ENCODE measurements around the gene DVL3. TPM values are rescaled to one million over a fixed set of nuclear protein-coding genes. Genes with fewer than 3 reads are reported as not detected.

Gene DVL3
- total RNA-seq, 1 donor from 2014 or later, result 39.0 TPM

DNA sequence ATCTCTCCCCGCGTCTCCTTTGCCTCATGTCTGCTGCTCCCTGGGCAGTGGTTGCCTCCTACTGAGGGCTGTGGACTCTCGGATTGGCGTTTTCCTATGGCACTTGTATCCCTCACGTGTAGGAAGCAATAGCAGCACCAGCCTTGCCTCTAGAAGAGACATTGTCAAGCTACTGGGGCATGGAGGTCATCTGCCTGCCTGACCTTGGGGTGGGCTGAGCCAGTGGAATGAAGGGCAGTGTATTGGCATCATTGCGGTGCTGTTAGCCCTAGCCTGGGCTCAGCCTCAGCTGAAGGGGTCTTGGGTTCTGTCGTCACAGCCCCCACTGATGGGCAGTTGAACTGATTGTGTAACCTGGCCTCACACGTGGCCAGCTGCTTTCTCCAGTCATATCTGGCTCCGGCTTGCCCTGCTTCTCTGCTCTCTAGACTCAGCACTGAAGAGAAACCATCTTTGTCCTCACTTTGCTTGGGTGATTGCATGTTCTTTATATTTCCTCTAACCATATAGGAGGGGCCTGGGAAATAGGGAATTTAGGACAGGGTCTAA, 38.9 kb downstream of the DVL3 start:
- H3K4me1 ChIP-seq, result no peaks in the 10 kb centered on the region
- no peak overlapping the region for H3K4me3 ChIP-seq
- H3K27me3 ChIP-seq, result no peaks in the 10 kb centered on the region
- intact Hi-C loops (cut with DNase I), result no loop called here
- TF ChIP-seq POLR2A (IDR thresholded peaks at IDR 0.05) (no peak), POLR2AphosphoS5 (IDR thresholded peaks at IDR 0.05; ENCODE audit: insufficient read depth in 1 of 2, low read depth in 1 of 2) (no peak)
- TF ChIP-seq, protein P1, sequence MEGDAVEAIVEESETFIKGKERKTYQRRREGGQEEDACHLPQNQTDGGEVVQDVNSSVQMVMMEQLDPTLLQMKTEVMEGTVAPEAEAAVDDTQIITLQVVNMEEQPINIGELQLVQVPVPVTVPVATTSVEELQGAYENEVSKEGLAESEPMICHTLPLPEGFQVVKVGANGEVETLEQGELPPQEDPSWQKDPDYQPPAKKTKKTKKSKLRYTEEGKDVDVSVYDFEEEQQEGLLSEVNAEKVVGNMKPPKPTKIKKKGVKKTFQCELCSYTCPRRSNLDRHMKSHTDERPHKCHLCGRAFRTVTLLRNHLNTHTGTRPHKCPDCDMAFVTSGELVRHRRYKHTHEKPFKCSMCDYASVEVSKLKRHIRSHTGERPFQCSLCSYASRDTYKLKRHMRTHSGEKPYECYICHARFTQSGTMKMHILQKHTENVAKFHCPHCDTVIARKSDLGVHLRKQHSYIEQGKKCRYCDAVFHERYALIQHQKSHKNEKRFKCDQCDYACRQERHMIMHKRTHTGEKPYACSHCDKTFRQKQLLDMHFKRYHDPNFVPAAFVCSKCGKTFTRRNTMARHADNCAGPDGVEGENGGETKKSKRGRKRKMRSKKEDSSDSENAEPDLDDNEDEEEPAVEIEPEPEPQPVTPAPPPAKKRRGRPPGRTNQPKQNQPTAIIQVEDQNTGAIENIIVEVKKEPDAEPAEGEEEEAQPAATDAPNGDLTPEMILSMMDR (IDR thresholded peaks at IDR 0.05), result no peak
- no peak overlapping the region for H3K27ac ChIP-seq
- no peaks in the 10 kb centered on the region for H3K9me3 ChIP-seq
- no peak for DNase-seq (ENCODE audit: extremely low spot score in 2 of 2)
- H3K36me3 ChIP-seq, result peaks cover 0 to 67% of the 10 kb centered on the region in 2 donors

DNA sequence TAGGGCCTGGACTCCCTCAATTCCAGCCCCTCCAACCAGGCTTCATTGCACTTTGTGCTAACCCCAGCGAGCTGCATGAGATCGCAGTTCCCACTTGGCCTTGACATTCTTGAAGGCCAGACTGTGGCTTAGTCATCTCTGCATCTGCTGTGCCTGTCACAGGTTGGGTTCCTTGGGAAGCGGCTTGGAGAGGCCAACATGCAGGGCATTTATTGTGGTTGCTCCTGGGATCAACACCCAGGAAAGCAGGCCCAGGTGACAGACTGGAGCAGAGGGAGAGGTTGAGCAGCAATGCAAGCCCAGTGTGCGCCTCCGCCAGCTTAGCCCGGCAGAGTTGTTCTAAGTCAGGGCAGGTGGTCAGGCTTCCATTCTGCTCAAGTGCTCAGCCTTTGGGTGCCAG, 41.4 kb downstream of the DVL3 start:
- no peak overlapping the region for H3K4me3 ChIP-seq
- H3K36me3 ChIP-seq, result peaks cover 0 to 42% of the 10 kb centered on the region in 2 donors
- no peaks in the 10 kb centered on the region for H3K27me3 ChIP-seq
- H3K9me3 ChIP-seq, result no peaks in the 10 kb centered on the region
- intact Hi-C loops (cut with DNase I), result no loop called here
- H3K4me1 ChIP-seq, result no peaks in the 10 kb centered on the region
- DNase-seq (ENCODE audit: extremely low spot score in 2 of 2), result no peak
- no peak overlapping the region for H3K27ac ChIP-seq
- TF ChIP-seq POLR2AphosphoS5 (IDR thresholded peaks at IDR 0.05; ENCODE audit: insufficient read depth in 1 of 2, low read depth in 1 of 2), result no peak
- TF ChIP-seq POLR2A (IDR thresholded peaks at IDR 0.05), result no peak
- TF ChIP-seq, protein P1 (IDR thresholded peaks at IDR 0.05), result no peak

DNA sequence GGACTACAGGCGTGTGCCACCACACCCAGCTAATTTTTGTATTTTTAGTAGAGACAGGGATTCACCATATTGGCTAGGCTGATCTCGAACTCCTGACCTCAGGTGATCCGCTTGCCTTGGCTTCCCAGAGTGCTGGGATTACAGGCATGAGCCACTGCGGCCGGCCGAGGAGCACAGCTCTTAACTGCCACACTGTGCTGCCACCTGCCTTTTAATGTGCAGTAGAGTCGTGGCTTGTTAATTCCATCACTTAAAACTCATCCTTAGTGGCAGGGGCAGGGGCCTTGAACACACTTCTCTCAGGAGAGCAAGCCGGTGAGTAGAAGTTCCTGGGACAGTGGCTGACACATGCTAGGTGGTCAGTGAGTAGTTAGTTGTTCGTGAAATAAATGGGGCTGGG, 43.3 kb downstream of the DVL3 start:
- Histone ChIP-seq H3K9me3 (no peaks in the 10 kb centered on the region), H3K4me3 (no peak overlapping the region), H3K36me3 (peaks cover 0 to 22% of the 10 kb centered on the region in 2 donors), H3K27me3 (no peaks in the 10 kb centered on the region), H3K4me1 (no peaks in the 10 kb centered on the region), H3K27ac (no peak overlapping the region)
- intact Hi-C loops (cut with DNase I), result no loop called here
- DNase-seq (ENCODE audit: extremely low spot score in 2 of 2), result no peak
- TF ChIP-seq POLR2AphosphoS5 (IDR thresholded peaks at IDR 0.05; ENCODE audit: insufficient read depth in 1 of 2, low read depth in 1 of 2), result no peak
- no peak for TF ChIP-seq POLR2A (IDR thresholded peaks at IDR 0.05)
- TF ChIP-seq, protein P1 (IDR thresholded peaks at IDR 0.05), result no peak

GRCh38 chr3:184200825-184201224, 45.6 kb downstream of the DVL3 start:
- Histone ChIP-seq H3K9me3 (no peaks in the 10 kb centered on the region), H3K27ac (no peak overlapping the region), H3K36me3 (peaks cover 0 to 8% of the 10 kb centered on the region in 2 donors), H3K27me3 (no peaks in the 10 kb centered on the region), H3K4me1 (no peaks in the 10 kb centered on the region), H3K4me3 (no peak overlapping the region)
- no peak for DNase-seq (ENCODE audit: extremely low spot score in 2 of 2)
- TF ChIP-seq POLR2A (IDR thresholded peaks at IDR 0.05), result no peak
- TF ChIP-seq POLR2AphosphoS5 (IDR thresholded peaks at IDR 0.05; ENCODE audit: insufficient read depth in 1 of 2, low read depth in 1 of 2), result no peak
- TF ChIP-seq, protein P1 (IDR thresholded peaks at IDR 0.05), result no peak
- intact Hi-C loops (cut with DNase I), result no loop called here

- H3K4me1 ChIP-seq, result no peaks in the 10 kb centered on the region
- no peak overlapping the region for H3K27ac ChIP-seq
- DNase-seq (ENCODE audit: extremely low spot score in 2 of 2), result no peak
- no peaks in the 10 kb centered on the region for H3K27me3 ChIP-seq
- TF ChIP-seq POLR2A (IDR thresholded peaks at IDR 0.05) (no peak), POLR2AphosphoS5 (IDR thresholded peaks at IDR 0.05; ENCODE audit: insufficient read depth in 1 of 2, low read depth in 1 of 2) (no peak)
- H3K36me3 ChIP-seq, result no peaks in the 10 kb centered on the region
- H3K9me3 ChIP-seq, result no peaks in the 10 kb centered on the region
- intact Hi-C loops (cut with DNase I), result no loop called here
- no peak overlapping the region for H3K4me3 ChIP-seq
Measured at GRCh38 chr3:184203526-184203925, 48.3 kb downstream of the DVL3 start.
